Common myeloid progenitor, CD34-positive (primary cell): ENCODE data around the gene RPS6KL1.

ENCODE experiments used
- CTCF ChIA-PET: fragments of 350-600 bp; sonication (Branson Sonifier 250); formaldehyde crosslinking; loops from one replicate; lab custom pipeline; 2021; ENCODE audit warnings: antibody characterized with exemption; lab: Charles Lee
- POLR2A ChIA-PET: fragments of 350-600 bp; sonication (Branson Sonifier 250); formaldehyde crosslinking; loops from one replicate; lab custom pipeline; 2021; ENCODE audit warnings: antibody characterized with exemption; lab: Charles Lee
- DNase-seq, 3 donors: peaks; one replicate each; pipeline versions ENCODE4 v3.0.0 to v3.0.0-alpha.2; 2013
- H3K27ac ChIP-seq, 2 experiments: 1 replicate in 1 of 2; 2 replicates in 1 of 2; pipeline ENCODE4 v1.7.0; 2013; ENCODE audit warnings: inconsistent platforms in 2 of 2, low read length in 2 of 2, mild to moderate bottlenecking in 2 of 2, low read depth in 1 of 2, moderate library complexity in 1 of 2; ENCODE audit not compliant: severe bottlenecking in 2 of 2, insufficient read depth in 1 of 2, poor library complexity in 1 of 2
- H3K27me3 ChIP-seq, 5 experiments: replicated peaks in 2 of 5; 1 replicate in 3 of 5; 2 replicates in 2 of 5; pipeline versions ENCODE4 v1.6.1 to v1.7.0; 2013; ENCODE audit warnings: low read length in 4 of 5, mild to moderate bottlenecking in 2 of 5, moderate library complexity in 2 of 5, inconsistent platforms in 1 of 5; ENCODE audit not compliant: insufficient read depth in 5 of 5, control insufficient read depth in 4 of 5
- H3K36me3 ChIP-seq, 4 experiments: 1 replicate in 2 of 4; 2 replicates in 2 of 4; pipeline versions ENCODE4 v1.6.1 to v1.7.0; 2013; ENCODE audit warnings: low read length in 3 of 4, control low read depth in 1 of 4, mild to moderate bottlenecking in 1 of 4; ENCODE audit not compliant: control insufficient read depth in 4 of 4, insufficient read depth in 4 of 4
- H3K4me1 ChIP-seq, 4 experiments: 1 replicate in 3 of 4; 2 replicates in 1 of 4; pipeline versions ENCODE4 v1.6.1 to v1.7.1; 2013; ENCODE audit warnings: low read length in 3 of 4, mild to moderate bottlenecking in 3 of 4, control low read depth in 1 of 4, inconsistent platforms in 1 of 4, moderate library complexity in 1 of 4; ENCODE audit not compliant: control insufficient read depth in 4 of 4, insufficient read depth in 4 of 4; ENCODE audit errors: control extremely low read depth in 1 of 4
- H3K4me3 ChIP-seq, 7 experiments: 1 replicate in 4 of 7; 2 replicates in 3 of 7; pipeline versions ENCODE4 v1.5.1 to v1.7.0; 2013; ENCODE audit warnings: mild to moderate bottlenecking in 7 of 7, low read length in 6 of 7, moderate library complexity in 6 of 7, inconsistent platforms in 2 of 7, low read depth in 2 of 7, control low read depth in 1 of 7; ENCODE audit not compliant: insufficient read depth in 4 of 7, control insufficient read depth in 1 of 7; ENCODE audit errors: extremely low read depth in 1 of 7
- H3K9me3 ChIP-seq, 5 experiments: 1 replicate in 4 of 5; 2 replicates in 1 of 5; pipeline versions ENCODE4 v1.6.1 to v1.7.1; 2013; ENCODE audit warnings: low read length in 4 of 5, mild to moderate bottlenecking in 2 of 5, inconsistent platforms in 1 of 5, low read depth in 1 of 5, moderate library complexity in 1 of 5; ENCODE audit not compliant: control insufficient read depth in 4 of 5, insufficient read depth in 2 of 5; ENCODE audit errors: control extremely low read depth in 1 of 5
- WGBS: methylation state at CpG from one replicate; pipeline ENCODE4 v1.1.5; 2013; ENCODE audit not compliant: insufficient coverage; 5-methylcytosine and 5-hydroxymethylcytosine counted together

The RPS6KL1 gene

DNA sequence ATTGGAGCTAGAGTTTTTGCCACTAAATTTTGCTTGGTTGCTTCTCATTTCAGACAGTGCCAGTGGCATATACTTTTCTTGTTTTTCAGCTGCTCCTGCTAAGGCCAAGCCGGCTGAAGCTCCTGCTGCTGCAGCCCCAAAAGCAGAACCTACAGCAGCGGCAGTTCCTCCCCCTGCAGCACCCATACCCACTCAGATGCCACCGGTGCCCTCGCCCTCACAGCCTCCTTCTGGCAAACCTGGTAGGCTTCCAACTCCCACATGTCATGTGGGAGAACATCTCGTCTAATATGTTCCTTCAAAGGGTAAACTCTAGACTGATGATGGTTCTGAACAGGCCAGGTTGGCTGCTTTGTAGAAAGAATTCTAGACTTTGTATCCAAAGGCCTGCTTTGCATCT is 30.3 kb downstream of the RPS6KL1 start:
- CTCF ChIA-PET, result interaction anchor here (1.0 to 16.7 kb wide), 11 partner anchors 9 to 196 kb away, joined by 3 to 281 read pairs (median 10); partner anchors contain the start of genes DLST and PROX2
- H3K27ac ChIP-seq, result no peak overlapping the region
- POLR2A ChIA-PET, result interaction anchor here (1.0 to 1.8 kb wide), 3 partner anchors 10 to 16 kb away, joined by 3 to 6 read pairs (median 6); partner anchors contain the start of gene PROX2
- H3K4me3 ChIP-seq, result no peak overlapping the region
- H3K27me3 ChIP-seq, result no peaks in the 10 kb centered on the region
- H3K9me3 ChIP-seq, result no peaks in the 10 kb centered on the region
- 20% methylated on average over 5 of the region's 5 CpGs for WGBS
- H3K4me1 ChIP-seq, result peaks cover 0 to 38% (median 30%) of the 10 kb centered on the region in 4 experiments
- peaks cover 30 to 86% (median 58%) of the 10 kb centered on the region in 4 experiments for H3K36me3 ChIP-seq
- DNase-seq, result peak in 2 of 3 donors; percentile 46 to 58

DNA sequence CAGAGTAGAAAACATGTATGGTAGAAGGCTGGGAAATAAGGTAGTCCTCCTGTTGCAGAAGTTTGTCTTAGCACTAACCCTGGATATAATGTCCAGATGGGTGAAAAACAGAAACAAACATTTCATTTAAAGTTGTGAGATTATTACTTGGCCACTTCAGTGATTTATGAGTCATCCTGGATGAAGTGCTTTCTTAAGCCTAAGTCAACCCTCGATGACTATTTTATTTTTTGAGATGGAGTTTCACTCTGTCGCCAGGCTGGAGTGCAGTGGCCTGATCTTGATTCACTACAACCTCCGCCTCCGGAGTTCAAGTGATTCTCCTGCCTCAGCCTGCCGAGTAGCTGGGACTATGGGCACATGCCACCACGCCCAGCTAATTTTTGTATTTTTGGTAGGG is 31.2 kb downstream of the RPS6KL1 start:
- ChIA-PET CTCF (interaction anchor here (1.2 to 16.7 kb wide), 8 partner anchors 9 to 197 kb away, joined by 4 to 281 read pairs (median 12); partner anchors contain the start of genes DLST and PROX2), POLR2A (no interaction called here)
- Histone ChIP-seq H3K4me1 (peaks cover 0 to 41% (median 30%) of the 10 kb centered on the region in 4 experiments), H3K36me3 (peaks cover 24 to 77% (median 50%) of the 10 kb centered on the region in 4 experiments), H3K9me3 (no peaks in the 10 kb centered on the region), H3K27ac (no peak overlapping the region), H3K27me3 (no peaks in the 10 kb centered on the region), H3K4me3 (no peak overlapping the region)
- no peak for DNase-seq
- 94% methylated on average over 6 of the region's 6 CpGs for WGBS

DNA sequence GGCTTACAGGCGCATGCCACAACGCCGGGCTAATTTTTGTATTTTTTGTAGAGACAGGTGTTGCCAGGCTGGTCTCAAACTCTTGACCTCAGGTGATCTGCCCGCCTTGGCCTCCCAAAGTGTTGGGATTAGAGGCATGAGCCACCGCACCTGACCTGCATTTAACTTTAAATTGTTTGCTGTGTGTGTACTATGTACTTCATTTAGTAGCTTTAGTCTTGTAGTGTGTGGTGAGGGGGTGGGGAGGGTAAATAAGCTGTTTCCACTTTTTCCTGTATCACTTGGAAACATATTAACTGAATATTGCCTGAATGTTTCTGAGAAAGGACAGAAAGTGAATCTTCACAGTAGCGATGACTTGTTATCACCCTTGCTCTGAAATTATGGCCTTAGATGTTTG is 32.8 kb downstream of the RPS6KL1 start:
- Histone ChIP-seq H3K4me3 (no peak overlapping the region), H3K9me3 (no peaks in the 10 kb centered on the region), H3K36me3 (peaks cover 14 to 72% (median 45%) of the 10 kb centered on the region in 4 experiments), H3K27me3 (no peaks in the 10 kb centered on the region), H3K4me1 (peaks cover 0 to 41% (median 30%) of the 10 kb centered on the region in 4 experiments), H3K27ac (no peak overlapping the region)
- ChIA-PET POLR2A (no interaction called here), CTCF (interaction anchor here (2.5 to 16.7 kb wide), 5 partner anchors 10 to 32 kb away, joined by 9 to 281 read pairs (median 144); partner anchors contain the start of genes DLST and PROX2)
- WGBS, result 100% methylated on average over 4 of the region's 6 CpGs
- no peak for DNase-seq

DNA sequence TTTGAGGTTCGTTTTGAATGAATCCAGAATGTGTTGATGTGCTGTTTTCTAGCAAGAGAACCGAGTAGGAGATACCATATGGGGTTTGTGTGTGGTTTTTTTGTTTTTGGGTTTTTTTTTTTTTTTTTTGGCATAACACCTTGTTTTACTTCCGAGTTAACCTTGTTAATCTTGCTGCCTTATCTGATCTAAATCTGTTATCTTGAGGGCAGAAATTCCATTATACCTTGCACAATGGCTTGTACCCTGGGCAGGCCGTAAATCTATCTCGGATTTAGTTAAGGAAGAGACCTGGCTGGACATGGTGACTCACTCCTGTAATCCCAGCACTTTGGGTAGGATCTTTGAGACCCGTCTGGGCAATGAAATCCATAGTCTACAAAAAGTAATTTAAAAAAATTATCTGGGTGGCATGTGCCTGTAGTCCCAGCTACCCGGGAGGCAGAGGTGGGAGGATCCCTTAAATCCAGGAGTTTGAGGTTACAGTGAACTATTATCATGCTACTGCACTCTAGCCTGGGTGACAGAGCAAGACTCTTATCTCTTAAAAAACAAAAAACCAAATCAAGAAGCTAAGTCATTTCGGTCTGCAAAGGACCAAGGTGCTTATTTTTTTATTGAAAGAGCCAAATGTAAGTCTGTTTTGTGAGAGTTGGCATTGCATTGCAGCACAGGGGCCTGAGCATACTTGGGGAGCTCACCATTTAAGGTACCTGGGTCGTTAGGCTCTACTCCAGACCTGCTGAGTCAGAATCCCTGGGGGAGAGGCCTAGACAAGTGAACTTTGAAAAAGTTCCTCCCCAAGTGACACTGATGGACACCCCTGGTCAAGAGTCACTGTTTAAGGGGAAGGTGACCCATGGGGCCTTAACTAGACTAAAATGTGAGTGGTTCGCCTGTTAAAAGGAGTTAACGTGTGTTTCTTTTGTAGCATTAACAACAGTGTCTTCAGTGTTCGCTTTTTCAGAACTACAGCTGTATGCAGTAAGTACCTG is 34.6 kb downstream of the RPS6KL1 start:
- WGBS, result 73% methylated on average over 11 of the region's 12 CpGs

DNA sequence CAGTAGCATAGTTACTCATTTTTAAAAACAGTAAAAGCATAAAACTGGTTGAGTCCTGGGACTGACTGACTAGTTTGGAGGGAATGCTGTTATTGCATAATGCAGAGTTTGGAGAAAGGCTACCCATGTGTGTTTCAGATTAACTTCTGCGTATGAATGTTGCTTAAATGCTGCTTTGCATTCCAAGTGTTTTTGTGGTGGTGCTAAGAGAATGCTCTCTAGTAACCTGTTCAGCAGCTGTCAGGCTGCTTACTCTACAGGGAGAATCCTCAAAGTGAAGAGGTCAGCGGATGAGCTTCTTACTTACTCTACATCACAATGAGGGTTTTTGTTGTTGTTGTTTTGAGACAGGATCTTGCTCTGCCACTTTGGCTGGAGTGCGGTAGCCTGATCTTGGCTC is 37.1 kb downstream of the RPS6KL1 start:
- H3K9me3 ChIP-seq, result no peaks in the 10 kb centered on the region
- POLR2A ChIA-PET, result no interaction called here
- no peaks in the 10 kb centered on the region for H3K27me3 ChIP-seq
- H3K27ac ChIP-seq, result no peak overlapping the region
- H3K4me3 ChIP-seq, result no peak overlapping the region
- DNase-seq, result no peak
- peaks cover 4 to 41% (median 22%) of the 10 kb centered on the region in 4 experiments for H3K36me3 ChIP-seq
- CTCF ChIA-PET, result interaction anchor here (0.9 to 20.7 kb wide), 4 partner anchors 9 to 26 kb away, joined by 3 to 434 read pairs (median 8); no protein-coding TSS in a partner anchor
- H3K4me1 ChIP-seq, result peaks cover 12 to 39% (median 25%) of the 10 kb centered on the region in 4 experiments
- WGBS, result 100% methylated on average over 1 of the region's 3 CpGs

More for the DNA sequence above, 34.6 kb downstream of the RPS6KL1 start:
- ChIA-PET CTCF (interaction anchor here (1.2 to 16.7 kb wide), 7 partner anchors 9 to 30 kb away, joined by 3 to 281 read pairs (median 9); partner anchors contain the start of genes DLST and PROX2), POLR2A (no interaction called here)
- Histone ChIP-seq H3K4me3 (no peak overlapping the region), H3K36me3 (peaks cover 12 to 65% (median 35%) of the 10 kb centered on the region in 4 experiments), H3K27me3 (no peaks in the 10 kb centered on the region), H3K9me3 (no peaks in the 10 kb centered on the region), H3K27ac (no peak overlapping the region), H3K4me1 (peaks cover 2 to 42% (median 26%) of the 10 kb centered on the region in 4 experiments)
- DNase-seq, result peak; percentile 52 to 72 (median 53)

DNA sequence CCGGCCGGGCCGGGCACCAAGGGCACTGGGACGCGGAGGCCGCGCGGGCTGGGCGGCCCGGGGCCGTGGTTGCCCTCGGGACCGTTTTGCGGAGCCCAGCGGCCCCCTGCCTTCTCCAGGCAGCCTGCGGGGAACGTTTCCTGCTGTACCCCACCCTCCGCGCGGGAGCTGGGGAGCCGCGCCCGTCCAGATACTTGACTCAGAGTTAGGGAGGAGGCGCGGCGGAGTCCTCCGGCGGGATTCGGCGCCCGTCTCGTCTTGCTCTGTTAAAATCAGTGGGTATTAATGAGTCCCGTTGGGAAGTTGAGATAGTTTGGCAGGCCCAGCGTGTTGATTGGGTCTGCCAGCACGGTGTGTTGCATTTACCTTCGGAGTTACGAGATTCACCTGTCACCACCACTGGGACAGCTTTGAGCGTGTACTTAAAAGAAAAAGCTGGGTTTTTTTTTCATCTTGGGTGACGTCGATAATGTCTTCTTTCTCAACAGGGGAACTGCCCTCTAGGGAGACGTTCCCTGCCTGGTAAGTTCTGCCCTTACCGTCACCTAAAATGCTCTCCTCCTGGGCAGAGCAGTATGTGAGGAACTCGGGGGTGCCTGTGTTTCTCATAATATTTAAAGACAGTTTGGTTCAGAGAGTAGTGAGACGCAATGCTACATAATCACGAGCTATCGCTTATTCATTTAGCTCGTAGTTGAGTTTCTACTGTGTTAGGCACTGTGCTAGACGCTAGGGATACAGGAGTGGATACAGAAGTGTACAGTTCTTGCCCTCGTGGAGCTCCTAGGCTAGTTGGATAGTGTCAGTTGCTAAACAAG is 40.7 kb downstream of the RPS6KL1 start:
- CTCF ChIA-PET, result interaction anchor here (1.0 to 20.7 kb wide), 8 partner anchors 10 to 206 kb away, joined by 3 to 434 read pairs (median 7); no protein-coding TSS in a partner anchor
- Histone ChIP-seq H3K36me3 (peaks cover 0 to 17% (median 10%) of the 10 kb centered on the region in 4 experiments), H3K4me1 (peaks cover 14 to 35% (median 30%) of the 10 kb centered on the region in 4 experiments), H3K27me3 (no peaks in the 10 kb centered on the region), H3K9me3 (no peaks in the 10 kb centered on the region), H3K27ac (peak overlapping the region; percentile 86 to 88), H3K4me3 (peak overlapping the region; percentile 83 to 99 (median 96))
- POLR2A ChIA-PET, result interaction anchor here (0.6 to 1.0 kb wide), 2 partner anchors 11 to 35 kb away, joined by 3 to 6 read pairs; no protein-coding TSS in a partner anchor
- 4% methylated on average over 39 of the region's 49 CpGs for WGBS
- peak; percentile 56 to 76 (median 69) for DNase-seq
